ENCODE results near the gene MUCL3. TPM values are rescaled to one million over a fixed set of nuclear protein-coding genes. Genes with fewer than 3 reads are reported as not detected.

MUCL3 gene
- total and polyA plus RNA-seq, 2 of the 8 experiments (the other 6 are each of a cell fraction or from before 2014, with no cell fraction given) = 0.15 to 0.37 TPM

- H2AK5ac ChIP-seq (ENCODE audit: low read depth, low read length) = no peak overlapping the region
- peaks cover 41 to 78% (median 63%) of the 10 kb centered on the region in 4 experiments for H3K36me3 ChIP-seq (ENCODE audit: control insufficient read depth in 2 of 4, insufficient read depth in 4 of 4, low read length in 3 of 4)
- H3K27me3 ChIP-seq (replicated peaks in 1 of 4; ENCODE audit: control insufficient read depth in 3 of 4, extremely low read depth in 1 of 4, insufficient read depth in 3 of 4, low read length in 3 of 4) = no peaks in the 10 kb centered on the region
- no peak overlapping the region for H3K14ac ChIP-seq (ENCODE audit: insufficient read length)
- no peak overlapping the region for H2BK120ac ChIP-seq (replicated peaks; ENCODE audit: low read depth, low read length)
- H3K4ac ChIP-seq (replicated peaks; ENCODE audit: insufficient read length, low read depth, low read length) = no peak overlapping the region
- H3K23ac ChIP-seq (ENCODE audit: insufficient read length) = no peak overlapping the region
- H2BK5ac ChIP-seq (ENCODE audit: low read depth, low read length) = 0 out of 2 replicates have a peak overlapping the region, but pooled peaks have one; percentile 52
- peaks cover 6 to 33% of the 10 kb centered on the region in 2 experiments for H4K20me1 ChIP-seq (replicated peaks in 1 of 2; ENCODE audit: control insufficient read depth in 1 of 2, insufficient read depth in 2 of 2, low read length in 2 of 2)
- peaks cover 3 to 49% of the 10 kb centered on the region in 2 experiments for H3K79me2 ChIP-seq (ENCODE audit: control insufficient read depth in 1 of 2, insufficient read depth in 2 of 2, low read length in 2 of 2)
- H3K23me2 ChIP-seq (ENCODE audit: low read depth, low read length) = peaks cover 8% of the 10 kb centered on the region; the same call in 1 of the 2 replicates
- H4K8ac ChIP-seq (ENCODE audit: extremely low read depth, insufficient read depth, low read length) = no peak overlapping the region
- no peak overlapping the region for H2AFZ ChIP-seq (ENCODE audit: low read length)
- FAIRE-seq (no peak), DNase-seq (ENCODE audit: low read depth in 1 of 2, low spot score in 2 of 2) (no peak)
- H4K91ac ChIP-seq (replicated peaks; ENCODE audit: insufficient read length, low read length) = no peak overlapping the region
- ChIA-PET POLR2A (ENCODE audit: partially characterized antibody) (interaction anchor here (0.9 to 19.5 kb wide), 3 partner anchors 15 to 147 kb away, joined by 3 to 452 read pairs (median 4); partner anchors contain the start of gene IER3), CTCF (ENCODE audit: partially characterized antibody) (interaction anchor here (1.0 to 29.0 kb wide), 7 partner anchors 9 to 160 kb away, joined by 3 to 610 read pairs (median 9); partner anchors contain the start of genes MUCL3 and VARS2)
- H3K4me2 ChIP-seq (ENCODE audit: insufficient read depth in 1 of 2, low read depth in 2 of 2, low read length in 2 of 2) = no peak overlapping the region
- no peak overlapping the region for H2BK12ac ChIP-seq (ENCODE audit: low read depth, low read length)
- H3K79me1 ChIP-seq (ENCODE audit: low read depth, low read length) = peaks cover 14% of the 10 kb centered on the region
- no peak overlapping the region for H3K9ac ChIP-seq (replicated peaks in 1 of 4; ENCODE audit: extremely low read depth in 1 of 4, low read depth in 3 of 4, low read length in 3 of 4)
- H3K9me3 ChIP-seq (ENCODE audit: insufficient read depth in 2 of 2, low read depth in 1 of 2, low read length in 1 of 2) = no peaks in the 10 kb centered on the region
- H3K56ac ChIP-seq (replicated peaks; ENCODE audit: insufficient read length, low read depth, low read length) = no peak overlapping the region
- H2BK15ac ChIP-seq (ENCODE audit: low read length) = no peak overlapping the region
- no peak overlapping the region for H4K5ac ChIP-seq (ENCODE audit: insufficient read length, low read depth, low read length)
- H3K27ac ChIP-seq (ENCODE audit: low read depth, low read length) = no peak overlapping the region
- TF ChIP-seq ATF3 (IDR thresholded peaks at IDR 0.05; ENCODE audit: insufficient read depth, low read depth, low read length) = no peak
- TF ChIP-seq KDM4A (IDR thresholded peaks at IDR 0.05; ENCODE audit: low read depth, low read length, severe bottlenecking) = no peak
- TF ChIP-seq TAF1 (IDR thresholded peaks at IDR 0.05; ENCODE audit: low read depth, low read length) = no peak
- no peak for TF ChIP-seq CBX8 (IDR thresholded peaks at IDR 0.05; ENCODE audit: borderline replicate concordance, low read depth, low read length)
- TF ChIP-seq BRCA1 (IDR thresholded peaks at IDR 0.05; ENCODE audit: low read depth, low read length) = no peak
- H3K4me3 ChIP-seq (ENCODE audit: extremely low read depth in 1 of 4, insufficient read depth in 2 of 4, low read depth in 3 of 4, low read length in 4 of 4) = no peak overlapping the region
- no peak overlapping the region for H2BK20ac ChIP-seq (ENCODE audit: low read length)
- H3K18ac ChIP-seq (ENCODE audit: extremely low read depth, low read length) = no peak overlapping the region
- H3K4me1 ChIP-seq (replicated peaks in 1 of 4; ENCODE audit: control insufficient read depth in 3 of 4, insufficient read depth in 4 of 4, low read length in 3 of 4) = peaks cover 6 to 15% (median 9%) of the 10 kb centered on the region in 4 experiments
- 94% methylated on average over 4 of the region's 4 CpGs; no CpG with 5 or more reads in 1 of the 2 experiments for WGBS, 2 experiments (ENCODE audit: extremely low coverage in 1 of 2, insufficient coverage in 1 of 2, insufficient read length in 1 of 2, insufficient replicate concordance in 2 of 2, low coverage in 1 of 2, low lambda C conversion rate in 2 of 2, missing lambda C conversion rate in 1 of 2)
Observed at GRCh38 chr6:30891450-30891723, 49.4 kb upstream of the MUCL3 start.

Measured in H1 (cell line).